Kidney tubule cell (primary cell): ENCODE data around the gene ESRRB.
A peak's percentile ranks its signal among the peaks of the same experiment; 100 is the strongest.

Experiments
- DNase-seq: peaks from one replicate; pipeline ENCODE4 v3.0.0-alpha.2; 2018; ENCODE audit warnings: low spot score

The ESRRB gene

DNA sequence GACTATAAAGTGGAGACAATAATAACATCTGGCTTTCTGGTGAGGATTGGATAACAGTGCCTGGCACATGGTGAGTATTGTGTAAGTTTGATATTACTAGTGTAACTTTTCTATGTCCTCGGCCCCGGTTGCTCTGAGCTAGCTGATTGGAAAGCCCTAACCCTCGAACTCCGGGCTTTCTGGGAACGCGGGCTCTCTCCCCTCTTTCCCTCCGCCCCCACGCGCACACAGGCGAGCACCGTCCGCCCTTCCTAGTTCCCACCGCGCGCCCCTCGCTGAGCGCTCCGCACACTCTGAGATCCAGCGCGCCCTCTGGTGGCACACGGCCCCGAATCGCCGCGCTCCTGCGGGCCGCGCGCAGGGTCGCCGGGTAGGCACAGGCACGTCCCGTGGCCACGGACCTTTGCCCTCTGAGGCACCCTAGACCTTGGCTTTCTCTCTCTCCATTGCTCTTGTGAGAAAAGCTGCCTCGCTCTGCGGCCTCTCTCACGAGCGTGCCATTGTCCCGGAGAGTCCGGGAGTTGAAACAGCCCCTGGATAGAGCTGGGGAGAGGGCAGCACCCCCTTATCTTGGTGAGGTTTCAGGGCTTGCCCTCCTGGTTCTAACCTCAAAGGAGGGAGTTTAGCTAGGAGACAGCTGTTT lies 23.2 kb upstream of the ESRRB start:
- peak; percentile 41 for DNase-seq

DNA sequence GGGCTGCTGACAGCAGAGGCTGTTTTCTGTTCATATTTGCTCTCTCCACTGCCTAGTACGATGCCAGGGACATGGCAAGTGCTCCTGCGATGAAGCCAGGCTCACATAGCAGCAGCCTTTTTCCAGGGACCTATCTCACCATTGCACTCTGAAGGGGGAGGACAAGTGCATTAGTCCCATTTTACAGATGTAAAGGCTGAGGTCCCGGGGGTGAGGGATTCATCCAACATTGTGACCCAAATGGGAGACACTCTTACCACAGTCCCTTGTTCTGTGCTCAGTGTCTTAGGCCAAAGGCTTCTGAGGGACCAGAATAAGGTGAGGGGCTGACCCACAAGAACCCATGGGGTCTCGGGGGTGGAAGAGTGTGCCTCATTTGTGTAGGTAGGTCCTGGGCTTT lies 21.6 kb upstream of the ESRRB start:
- no peak for DNase-seq

DNA sequence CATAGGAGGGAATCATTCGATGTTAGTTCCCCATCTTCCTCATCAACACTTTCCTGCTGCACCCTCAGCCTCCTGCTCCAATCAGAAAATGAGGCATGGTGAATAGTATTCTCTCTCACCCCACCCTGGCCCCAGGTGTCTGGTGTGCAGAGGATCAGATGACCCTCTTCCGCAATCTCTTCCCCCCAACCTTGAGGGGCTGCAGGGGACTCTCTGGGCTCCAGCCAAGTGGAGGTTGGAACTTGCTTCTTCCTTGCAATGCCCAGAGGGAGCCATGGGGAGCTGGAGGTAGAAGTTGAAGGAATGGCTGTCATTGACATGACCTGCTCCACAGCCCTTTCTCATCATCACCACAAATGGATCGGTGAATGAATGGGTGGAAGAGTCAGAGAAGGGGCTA lies 20.2 kb upstream of the ESRRB start:
- no peak for DNase-seq

DNA sequence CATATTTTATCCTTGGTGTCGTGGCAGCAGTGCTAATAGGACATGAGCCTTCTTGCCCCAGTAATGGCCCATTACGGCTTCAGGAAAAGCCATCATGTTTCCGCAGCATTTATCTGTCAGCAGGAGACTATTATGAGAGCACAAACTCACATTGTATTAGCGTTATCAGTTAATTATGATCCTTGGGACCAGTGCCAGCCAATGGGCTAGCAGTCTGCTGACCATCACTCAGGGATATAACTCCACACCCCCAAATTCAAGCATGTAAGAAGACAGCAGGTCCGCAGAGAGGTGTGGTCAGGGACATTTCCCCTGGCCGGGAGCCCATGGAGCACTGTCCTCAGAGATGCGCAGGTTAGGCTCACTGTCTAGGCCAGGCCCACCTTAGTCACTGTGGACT lies 4.9 kb upstream of the ESRRB start:
- DNase-seq = no peak

DNA sequence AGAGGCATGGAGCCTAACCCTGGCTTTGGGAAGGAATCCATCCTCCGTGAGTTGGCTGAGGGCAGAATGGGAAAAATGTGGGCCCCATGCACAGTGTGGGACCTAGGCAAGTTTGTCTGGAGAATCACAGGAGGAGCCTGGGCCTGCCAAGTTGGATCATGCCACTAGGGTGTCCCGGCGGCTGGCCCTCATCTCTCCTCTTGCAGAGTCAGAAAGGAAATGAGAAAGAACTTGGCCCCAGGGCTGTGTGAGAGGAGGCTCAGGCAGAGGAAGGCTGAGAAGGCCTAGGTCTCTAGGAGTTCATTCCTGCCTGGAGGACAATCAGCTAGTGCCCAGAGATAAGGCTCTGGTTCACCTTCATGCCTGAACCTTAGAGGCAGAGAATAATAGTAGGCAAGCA lies 2.5 kb upstream of the ESRRB start:
- no peak for DNase-seq

DNA sequence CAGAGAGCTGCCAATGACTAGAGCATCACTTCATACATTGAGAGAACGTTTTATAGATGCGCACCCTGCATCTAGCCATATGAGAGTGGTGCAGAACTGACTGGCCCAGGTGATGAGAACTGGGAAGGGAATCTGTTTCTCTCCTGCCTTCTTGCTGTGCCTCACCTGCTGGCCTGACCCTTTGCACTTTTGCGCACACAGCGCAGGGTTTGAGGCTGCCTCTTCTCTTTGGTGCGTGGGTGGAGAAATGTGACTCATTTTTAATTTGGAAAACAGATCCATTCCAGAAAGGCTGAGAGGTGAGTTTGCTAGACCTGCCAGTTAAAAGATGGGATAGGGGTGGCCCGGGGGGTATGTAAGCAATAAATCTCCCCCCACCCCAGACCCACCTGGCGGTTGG lies 453 bp upstream of the ESRRB start:
- DNase-seq = no peak

DNA sequence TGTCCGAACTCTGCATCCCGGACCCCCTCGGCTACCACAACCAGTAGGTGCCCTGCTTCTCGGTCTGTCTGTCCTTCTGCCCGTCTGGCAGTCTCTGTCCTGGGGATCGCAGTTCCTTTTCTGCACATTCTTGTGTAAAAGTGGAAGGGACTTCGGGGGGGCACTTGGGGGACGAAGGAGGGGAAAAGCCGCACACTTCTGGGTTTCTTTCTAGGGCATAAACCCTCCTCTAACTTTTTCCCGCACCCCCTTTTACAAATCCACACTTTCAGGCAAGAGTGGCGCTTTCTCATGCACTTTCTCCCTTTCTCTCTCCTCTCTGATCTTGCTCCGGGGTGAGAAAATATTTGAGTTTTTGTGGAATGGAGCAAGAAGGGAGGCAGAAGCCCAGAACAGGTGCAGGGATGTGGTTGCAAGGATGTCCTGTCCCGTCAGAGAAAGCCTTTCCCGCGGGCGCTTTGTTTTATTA lies 506 bp downstream of the ESRRB start:
- DNase-seq = no peak

DNA sequence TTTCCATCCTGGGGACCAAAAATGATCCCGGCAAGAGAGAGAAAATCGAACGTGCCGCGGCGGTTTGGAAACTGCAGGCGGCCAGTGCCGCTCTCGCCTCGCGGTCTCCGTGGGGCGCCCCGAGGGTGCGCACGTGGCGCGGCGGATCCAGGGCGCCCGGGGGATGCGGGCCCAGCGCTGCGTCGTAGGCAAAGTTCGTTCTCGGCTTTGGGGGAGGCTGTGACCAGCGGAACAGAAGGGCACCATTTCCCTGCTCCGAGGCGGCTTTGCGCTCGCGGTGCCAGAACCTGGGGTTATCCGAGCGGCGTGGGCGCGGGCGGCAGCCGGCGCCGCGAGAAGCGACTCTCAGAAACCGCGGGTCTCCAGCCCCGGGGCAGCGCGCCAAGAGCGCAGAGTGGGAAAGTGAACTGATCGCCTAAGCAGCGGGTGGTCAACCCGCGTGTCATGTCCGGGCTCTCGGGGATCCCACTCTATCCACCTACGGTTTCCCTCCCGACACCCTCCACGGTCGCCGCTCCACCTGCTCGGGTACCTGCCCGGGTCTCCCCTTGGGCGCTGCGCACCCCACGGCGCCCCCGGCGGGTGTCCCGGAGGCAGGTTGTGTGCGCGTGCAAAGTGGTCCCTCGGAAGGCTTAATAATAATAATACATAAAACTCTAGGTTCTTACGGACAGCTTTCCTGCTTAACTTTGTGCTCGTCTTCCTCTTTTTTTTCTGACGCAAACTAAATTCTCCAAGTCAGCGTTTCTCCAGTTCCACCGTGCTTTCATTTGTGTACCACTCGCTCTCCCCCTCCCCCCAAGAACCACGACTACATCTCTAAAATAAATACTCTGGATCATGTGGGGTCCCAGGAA lies 1.2 kb downstream of the ESRRB start:
- DNase-seq = no peak

DNA sequence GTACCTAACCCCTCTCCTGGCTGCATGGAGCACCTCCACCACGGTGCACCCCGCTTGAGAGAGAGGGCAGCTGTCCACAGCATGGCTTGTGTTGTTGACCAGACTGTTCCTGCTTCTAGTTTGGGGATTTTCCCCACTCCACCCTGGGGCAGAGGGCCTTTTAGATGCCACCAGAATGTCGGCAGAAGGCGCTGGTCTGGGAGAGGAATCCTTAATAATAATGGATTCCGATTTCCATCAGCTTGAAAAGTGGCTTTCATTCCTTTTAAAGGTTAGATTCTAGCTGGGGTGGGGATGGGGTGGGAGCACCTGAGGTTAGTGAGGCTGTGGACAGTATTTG lies 1.8 kb downstream of the ESRRB start:
- no peak for DNase-seq

DNA sequence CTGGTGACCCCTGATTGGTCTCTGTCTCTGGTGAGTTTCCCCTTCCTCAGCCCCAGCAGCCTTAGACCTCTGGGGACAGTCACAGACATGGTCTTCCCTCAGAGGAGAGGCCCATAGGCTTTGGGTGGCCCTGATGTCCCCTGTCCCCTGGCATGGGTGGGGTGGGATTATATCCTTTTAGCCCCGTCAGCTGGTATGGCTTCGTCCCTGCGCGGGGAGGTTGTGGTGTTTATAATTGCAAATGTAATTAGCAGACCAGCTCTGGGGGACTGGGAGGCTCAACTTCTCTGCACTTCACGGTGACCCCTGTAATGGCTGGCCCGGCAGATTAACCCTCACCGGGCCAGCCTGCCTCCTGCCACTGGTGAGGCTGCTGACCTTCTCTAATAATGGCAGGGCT lies 5.1 kb downstream of the ESRRB start:
- no peak for DNase-seq

DNA sequence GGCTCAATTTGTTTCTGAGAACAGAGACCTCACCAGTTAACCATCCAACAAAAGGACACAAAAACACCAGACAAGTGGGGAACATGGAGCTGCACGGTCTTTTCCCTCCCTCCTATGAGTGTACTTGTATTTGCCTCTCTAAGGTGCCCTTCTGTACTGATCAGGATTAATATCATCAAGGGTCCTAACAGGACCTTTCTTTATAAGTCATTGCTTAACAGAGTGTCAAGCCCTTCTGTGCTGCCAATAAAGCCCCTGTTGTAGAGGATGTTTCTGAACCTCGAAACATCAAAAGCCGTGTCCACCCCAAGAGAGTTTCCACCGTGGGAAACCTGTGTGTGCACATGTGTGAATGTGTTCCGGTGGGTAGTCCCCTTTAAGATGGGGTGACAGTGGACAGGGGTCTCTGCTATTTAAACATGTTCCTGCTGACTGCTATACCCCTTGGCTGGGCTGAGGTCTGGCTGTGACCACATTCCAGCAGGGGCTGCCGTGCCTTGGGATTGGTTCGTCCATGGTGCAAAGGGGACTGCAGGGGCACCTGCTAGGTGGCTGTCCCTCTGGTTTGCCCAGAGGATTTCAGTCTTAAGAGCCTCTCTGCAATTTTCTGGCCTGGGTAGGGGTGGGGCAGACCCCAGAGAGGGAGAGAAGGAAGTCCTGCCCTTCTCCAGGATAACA lies 6.0 kb downstream of the ESRRB start:
- no peak for DNase-seq

DNA sequence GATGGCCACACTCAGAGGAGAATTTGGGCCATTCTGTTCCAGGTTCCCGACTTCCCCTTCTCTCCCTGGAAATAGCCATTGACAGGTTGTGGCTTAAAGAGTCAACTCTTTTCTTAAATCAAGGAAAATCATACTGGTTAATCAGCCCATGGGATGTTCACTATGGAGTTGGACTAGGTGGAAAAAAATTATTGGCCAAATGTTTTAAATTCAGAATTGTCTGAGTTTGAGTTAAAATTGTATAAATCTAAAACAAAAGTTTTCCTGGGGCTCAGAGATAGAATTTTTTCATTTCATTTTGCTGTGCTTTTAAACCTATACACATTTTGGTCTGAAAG lies 6.5 kb downstream of the ESRRB start:
- DNase-seq = no peak

DNA sequence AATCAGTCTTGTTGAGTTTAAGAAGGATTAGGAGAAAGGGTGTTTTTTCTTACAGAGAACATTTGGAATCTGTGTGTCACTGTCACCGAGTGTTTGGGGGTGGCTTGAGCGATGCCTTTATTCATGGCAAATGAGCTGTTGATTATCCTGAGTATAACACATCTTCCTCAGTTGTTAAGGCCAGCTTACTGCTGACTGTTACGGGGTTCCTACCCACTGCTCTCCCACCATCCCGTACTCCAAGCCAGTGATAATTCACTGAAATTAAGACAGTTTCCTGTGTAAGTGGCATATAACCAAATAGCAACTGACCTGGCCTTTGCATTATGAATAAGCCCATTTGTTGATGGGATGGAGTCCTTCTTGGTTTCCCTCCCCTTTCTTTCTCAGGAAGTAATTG lies 9.5 kb downstream of the ESRRB start:
- no peak for DNase-seq

DNA sequence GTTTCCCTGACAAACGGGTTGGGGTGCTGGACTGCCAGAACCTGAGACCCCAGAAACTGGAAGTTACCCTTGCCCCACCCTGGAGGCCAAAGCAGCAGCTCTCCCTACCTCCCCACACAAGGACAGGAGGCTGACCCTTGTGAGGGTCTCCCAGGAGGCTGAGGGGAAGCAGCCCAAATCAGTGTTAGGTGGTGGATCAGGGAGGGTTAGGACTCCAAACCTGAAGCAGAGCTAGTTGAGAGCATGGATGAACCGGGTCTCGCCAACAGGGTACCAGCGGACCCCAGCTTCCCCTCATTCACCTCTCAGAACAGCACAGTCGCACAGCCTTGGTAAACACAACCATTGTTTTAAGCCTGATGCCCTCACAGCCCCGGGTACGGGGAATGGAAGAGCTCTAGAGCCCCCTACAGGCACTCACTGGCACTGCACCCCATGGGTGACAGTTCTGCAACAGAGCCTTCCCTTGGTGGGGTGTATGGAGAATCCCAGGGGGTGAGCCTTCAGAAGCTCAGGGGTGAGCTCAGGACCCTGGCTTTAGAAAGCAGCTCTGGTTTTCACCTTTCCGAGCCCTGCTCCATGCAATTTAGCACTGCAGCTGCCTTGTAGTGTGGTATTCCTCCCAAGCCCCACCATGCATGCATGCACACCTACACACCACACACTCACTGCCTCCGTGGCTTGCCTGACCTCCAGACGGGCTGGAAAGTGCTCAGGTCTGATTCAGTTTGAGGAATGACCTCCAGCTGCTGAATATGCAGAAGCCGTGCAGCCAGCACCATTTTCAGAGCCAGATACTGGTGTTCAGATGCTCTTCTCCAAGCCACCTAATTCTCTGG lies 11.2 kb downstream of the ESRRB start:
- peak; percentile 71 for DNase-seq

DNA sequence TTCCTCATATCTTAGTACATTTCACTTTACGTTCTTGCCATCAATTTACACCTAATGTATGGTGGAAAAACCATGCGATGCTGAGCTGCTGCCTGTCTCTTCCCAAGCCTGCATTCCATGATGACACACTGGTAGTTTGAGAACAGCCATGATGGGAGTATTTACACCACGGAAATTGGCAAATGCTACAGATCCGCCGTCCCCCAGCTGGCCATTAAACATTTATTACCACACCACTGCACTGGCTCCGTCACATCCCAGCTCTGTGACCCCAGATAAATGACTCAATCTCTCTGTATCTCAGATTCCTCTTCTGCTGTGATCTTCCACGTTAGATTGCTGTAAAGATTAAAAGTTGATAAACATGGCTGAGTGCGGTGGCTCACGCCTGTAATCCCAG lies 13.9 kb downstream of the ESRRB start:
- DNase-seq = no peak

DNA sequence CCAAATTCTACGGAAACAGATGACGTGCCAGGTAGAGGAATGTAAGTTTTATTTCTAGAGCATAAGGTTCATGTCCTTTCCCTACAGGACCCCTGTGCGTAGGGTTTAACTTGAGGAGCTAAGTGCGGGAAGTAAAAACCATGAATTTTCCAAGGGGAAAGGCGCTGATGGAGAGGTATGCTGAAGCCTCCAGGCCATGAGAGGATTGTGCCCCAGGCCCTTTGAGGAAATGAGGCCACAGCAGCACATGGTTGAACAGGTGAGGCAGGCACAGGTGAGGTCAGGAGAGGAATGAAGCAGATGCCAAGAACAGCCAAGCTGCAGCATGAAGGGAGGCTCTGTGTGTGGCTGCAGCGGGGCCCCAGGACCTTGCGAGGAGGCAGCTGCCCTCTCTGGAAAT lies 14.7 kb downstream of the ESRRB start:
- DNase-seq = no peak

DNA sequence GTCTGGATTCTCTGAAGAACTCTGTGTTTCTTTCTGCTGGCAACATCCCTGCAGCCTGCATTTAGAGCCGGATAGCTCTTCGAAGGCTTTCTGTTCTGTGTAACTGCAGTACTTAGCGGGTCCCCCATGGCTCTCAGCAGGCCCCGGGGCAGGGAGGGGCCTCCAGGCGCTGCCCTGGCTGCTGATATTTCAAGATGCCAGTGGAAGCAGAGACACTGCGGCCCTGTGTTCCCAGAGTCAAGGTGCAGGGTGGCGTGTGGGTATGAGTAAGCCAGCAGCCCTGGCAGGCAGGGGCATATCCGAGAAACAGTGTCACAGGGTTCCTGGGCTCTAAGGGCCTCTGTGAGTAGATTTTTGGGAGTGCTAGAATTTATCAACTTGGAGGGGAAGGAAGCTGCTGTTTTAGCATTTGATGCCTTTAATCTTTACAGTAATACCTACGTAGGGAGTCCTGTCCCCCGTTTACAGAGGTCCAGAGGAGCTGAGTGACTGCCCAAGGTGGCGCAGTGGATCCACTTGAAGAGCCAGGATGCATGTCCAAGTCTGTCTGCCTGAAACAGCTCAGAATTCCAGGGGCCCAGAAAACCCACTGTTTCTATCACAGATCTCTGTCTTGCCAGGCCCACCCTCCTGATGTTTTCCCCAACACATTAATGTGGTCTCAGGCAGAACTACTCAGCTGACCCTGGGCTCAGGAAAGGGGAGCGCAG lies 16.2 kb downstream of the ESRRB start:
- DNase-seq = no peak

DNA sequence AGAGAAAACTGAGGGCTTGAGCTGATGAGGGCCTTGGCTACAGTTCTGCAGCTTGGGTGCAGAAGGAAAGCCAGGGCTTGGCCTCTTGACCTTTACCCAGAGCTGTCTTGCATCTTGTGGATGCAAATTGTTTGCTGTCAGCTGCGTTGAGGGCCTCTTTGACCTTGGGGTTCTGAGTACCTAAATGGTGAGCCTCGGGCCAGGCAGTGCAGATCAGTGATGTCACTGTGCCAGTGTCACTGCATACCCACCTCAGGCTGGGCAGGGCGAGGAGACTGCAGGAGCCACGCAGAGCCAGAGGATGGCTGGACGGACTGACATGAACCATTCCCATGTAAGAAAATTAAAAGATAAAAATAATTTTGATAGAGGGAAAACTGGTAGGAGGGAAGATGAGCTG lies 18.6 kb downstream of the ESRRB start:
- DNase-seq = no peak

DNA sequence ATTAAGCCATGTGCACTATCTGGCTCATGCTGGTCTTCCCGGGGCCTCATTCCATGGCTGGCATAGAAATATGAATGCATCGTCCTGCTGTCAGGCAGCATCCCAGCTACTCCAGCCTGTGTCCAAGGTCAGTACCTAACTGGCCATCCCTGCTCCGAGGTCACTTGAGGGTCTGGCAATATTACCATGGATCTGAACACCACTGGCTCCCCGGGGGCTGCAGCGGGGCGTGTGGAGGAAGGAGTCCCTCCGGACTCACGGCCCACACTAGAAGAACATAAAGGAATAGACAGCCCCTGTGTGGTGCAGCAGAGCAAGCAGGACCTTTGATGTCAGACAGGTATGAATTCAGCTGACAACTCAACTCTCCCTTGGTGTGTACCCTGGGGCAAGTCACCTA lies 19.2 kb downstream of the ESRRB start:
- DNase-seq = no peak

DNA sequence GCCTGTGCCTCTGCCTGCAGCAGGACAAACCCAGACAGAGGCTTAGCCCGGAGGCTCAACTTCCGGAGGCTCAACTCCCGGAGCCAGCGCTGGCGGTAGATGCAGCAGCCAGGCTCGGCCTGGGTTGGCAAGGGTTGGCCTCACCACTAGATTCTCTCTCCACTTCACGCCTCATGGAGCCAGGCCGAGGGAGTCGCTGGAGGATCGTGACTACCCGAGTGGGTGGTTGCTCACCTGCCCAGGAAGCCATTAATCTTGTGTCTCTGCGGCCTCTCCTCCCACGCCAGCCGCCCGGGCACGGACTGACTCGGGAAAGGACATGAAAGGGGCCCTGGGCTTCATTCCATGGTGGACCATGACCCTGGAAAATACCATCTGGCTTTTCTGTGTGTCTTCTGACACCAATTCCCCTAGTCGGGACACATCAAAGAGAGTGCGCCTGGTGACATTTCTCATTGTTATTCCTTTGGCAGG lies 20.8 kb downstream of the ESRRB start:
- DNase-seq = peak; percentile 66

DNA sequence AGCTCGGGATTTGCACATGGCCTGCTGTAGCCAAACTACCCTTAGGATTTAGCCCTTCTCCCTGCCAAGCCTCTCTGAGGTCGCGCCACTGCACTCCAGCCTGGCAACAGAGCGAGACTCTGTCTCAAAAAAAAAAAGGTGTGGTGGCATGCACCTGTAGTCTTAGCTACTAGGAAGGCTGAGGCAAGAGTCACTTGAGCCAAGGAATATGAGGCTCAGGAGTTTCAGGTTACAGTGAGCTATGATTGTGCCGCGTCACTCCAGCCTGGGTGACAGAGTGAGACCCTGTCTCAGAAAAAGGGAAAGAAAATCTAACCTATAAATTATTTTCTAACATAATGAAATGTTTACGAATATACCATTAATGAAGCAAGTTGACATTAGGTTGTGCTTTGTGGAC lies 29.7 kb downstream of the ESRRB start:
- DNase-seq = no peak
